ENCODE measurements around the gene WRAP53. TPM values are rescaled to one million over a fixed set of nuclear protein-coding genes. Genes with fewer than 3 reads are reported as not detected.

Gene WRAP53
- total RNA-seq, 1 donor from 2014 or later, result 4.2 TPM

DNA sequence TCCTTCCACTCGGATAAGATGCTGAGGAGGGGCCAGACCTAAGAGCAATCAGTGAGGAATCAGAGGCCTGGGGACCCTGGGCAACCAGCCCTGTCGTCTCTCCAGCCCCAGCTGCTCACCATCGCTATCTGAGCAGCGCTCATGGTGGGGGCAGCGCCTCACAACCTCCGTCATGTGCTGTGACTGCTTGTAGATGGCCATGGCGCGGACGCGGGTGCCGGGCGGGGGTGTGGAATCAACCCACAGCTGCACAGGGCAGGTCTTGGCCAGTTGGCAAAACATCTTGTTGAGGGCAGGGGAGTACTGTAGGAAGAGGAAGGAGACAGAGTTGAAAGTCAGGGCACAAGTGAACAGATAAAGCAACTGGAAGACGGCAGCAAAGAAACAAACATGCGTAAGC lies 13.3 kb upstream of the WRAP53 start:
- DNase-seq, result no peak
- intact Hi-C loops (cut with DNase I), result no loop called here
- no peak for ATAC-seq (ENCODE audit: poor library complexity)

DNA sequence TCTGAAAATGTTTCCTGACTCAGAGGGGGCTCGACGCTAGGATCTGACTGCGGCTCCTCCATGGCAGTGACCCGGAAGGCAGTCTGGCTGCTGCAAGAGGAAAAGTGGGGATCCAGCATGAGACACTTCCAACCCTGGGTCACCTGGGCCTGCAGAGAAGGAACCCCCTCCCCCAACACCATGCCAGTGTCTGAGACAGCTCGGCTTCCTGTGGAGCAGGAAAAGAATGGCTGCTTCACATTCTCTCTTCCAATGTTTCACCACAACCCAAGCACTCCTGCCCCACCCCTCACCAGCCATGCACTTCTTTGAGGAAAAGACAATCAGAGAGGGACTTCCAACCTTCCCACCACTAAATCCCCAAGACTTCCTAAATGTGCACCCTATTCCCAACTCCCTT lies 11.7 kb upstream of the WRAP53 start:
- intact Hi-C loops (cut with DNase I), result no loop called here
- ATAC-seq (ENCODE audit: poor library complexity) (no peak), DNase-seq (no peak)

DNA sequence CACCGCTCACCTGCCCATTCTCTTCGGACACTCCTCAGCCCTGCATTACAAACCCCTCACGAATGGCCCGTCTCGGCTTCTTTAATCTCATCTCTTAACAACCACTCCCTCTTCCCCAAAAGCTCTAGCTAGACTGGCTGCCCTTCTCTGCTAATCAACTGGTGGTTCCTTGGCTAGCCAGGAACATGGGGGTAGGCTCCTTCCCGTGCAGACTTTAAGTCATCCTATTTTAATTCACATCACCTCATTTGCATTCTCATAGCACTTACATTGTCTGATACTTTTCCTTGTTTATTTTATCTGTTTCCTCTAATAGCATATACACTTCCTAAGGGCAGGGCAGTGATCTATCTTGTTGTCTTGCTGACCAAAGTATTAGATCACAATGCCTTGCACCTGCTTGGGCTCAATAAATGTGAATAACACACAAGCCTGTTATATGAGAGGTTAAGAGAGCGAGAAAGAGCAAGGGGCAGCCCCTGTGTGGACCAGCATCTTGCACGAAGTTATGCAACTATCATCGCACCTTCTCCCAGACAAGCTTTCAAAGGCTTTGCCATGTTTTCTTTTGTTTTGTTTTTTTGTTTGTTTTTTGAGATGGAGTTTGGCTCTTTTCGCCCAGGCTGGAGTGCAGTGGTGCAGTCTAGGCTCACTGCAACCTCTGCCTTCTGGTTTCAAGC lies 10.7 kb upstream of the WRAP53 start:
- DNase-seq (no peak), ATAC-seq (ENCODE audit: poor library complexity) (no peak)
- intact Hi-C loops (cut with DNase I), result no loop called here

DNA sequence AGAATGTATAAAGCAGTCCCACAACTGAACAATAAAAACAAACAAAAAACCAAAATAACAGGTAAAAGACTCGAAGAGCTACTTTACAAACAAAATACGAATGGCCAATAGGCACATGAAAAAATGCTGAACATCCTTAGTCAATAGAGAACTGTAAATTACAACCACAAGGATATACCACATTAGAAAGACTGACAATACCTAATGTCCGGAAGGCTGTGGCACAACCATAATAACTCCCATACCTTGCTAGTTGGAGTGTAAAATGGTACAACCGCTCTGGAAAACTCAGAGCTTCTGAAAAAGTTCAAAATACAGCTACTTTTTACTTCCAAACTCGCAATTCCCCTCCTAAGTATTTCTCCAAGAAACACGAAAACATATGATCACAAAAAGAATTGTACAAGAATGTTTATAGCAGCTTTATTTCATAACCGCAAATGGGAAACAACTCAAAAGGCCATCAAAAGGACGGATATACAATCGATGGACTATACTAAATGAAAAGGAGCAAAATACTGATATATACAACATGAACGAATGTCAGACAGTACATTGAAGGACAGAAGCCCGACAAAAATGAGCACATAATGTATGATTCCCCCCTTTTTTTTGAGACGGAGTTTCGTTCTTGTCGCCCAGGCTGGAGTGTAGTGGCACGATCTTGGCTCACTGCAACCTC lies 3.3 kb upstream of the WRAP53 start:
- ATAC-seq (ENCODE audit: poor library complexity) (no peak), DNase-seq (no peak)
- intact Hi-C loops (cut with DNase I), result no loop called here

DNA sequence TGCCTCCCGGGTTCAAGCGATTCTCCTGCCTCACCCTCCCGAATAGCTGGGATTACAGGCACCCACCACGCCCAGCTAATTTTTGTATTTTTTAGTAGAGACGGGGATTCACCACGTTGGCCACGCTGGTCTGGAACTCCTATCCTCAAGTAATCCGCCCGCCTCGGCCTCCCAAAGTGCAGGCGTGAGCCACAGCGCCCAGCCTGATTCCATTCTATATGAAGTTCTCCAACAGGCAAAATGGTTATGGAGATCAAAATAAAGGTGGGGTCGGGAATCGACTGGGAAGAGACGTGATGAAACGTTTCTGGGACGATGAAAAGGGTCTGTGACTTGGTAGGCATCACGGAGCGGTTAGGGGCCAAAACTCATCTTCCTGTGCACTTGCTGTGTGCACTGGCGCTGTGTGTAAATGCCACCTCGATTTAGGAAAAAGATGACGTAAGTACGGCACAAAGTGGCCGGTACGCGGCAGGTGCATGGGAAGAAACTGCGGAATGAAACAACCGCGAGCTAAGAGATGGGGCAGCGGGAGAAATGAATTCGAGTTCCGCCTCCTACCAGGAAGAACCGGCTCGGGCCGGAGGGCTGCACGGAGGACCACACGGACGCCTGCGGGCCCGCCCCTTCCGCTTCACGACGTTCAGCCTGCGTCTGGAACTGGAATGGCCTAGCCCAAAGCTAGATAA lies 2.6 kb upstream of the WRAP53 start:
- peak; percentile 94 for DNase-seq
- ATAC-seq (ENCODE audit: poor library complexity), result peak; percentile 85
- intact Hi-C loops (cut with DNase I), result no loop called here

DNA sequence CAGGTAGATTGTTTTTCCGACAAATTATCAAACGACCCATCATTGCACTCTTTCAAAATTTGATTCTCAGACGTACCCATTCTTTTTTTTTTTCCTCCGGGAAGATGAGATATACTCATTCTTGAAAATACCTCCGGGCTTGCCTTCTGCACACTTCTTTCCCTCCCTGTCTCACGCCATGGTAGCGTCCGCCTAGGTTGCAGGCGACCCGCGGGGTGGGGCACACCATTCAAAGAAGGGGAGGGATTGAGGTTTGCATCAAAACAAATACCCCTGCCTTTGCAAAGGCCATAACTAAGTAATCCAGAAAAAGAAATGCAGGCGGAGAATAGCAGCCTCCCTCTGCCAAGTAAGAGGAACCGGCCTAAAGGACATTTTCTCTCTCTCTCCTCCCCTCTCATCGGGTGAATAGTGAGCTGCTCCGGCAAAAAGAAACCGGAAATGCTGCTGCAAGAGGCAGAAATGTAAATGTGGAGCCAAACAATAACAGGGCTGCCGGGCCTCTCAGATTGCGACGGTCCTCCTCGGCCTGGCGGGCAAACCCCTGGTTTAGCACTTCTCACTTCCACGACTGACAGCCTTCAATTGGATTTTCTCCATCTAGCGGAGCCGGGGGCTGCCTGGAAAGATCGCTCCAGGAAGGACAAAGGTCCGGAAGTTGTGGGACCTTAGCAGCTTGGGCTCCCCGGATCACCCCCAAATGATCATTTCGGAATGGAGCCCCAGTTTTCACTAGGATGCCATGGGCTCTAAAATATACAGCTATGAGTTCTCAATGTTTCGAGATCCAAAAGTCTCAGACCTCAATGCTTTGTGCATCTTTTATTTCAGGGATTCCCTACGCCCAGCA lies 1.8 kb upstream of the WRAP53 start:
- ATAC-seq (ENCODE audit: poor library complexity), result peak; percentile 70
- DNase-seq, result peak; percentile 85
- intact Hi-C loops (cut with DNase I), result no loop called here

DNA sequence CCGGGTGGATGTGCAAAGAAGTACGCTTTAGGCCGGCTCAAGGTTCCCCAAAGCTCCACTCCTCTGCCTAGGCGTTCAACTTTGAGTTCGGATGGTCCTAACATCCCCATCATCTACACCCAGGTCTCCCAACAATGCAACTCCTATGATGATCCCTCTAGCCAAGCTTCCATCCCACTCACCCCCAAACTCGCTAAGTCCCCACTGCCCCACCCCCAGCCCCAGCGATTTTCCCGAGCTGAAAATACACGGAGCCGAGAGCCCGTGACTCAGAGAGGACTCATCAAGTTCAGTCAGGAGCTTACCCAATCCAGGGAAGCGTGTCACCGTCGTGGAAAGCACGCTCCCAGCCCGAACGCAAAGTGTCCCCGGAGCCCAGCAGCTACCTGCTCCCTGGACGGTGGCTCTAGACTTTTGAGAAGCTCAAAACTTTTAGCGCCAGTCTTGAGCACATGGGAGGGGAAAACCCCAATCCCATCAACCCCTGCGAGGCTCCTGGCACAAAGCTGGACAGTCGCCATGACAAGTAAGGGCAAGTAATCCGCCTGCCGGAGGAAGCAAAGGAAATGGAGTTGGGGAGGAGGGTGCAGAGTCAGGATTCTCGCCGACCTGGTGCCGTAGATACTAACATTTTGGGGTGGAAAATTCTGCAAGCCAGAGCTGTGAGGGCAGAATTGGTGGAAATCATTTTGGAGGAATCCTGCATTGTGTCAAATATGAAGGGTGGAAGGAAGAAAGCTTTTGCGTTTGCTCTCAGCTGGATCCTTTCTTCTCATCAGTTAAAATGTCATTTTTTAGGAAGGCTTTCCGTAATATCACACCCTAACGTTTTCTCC lies 987 bp upstream of the WRAP53 start, which contains the start of gene TP53:
TP53 (minus strand) TSS at position 419 of the 836 bp plus-strand sequence. CDS start 10,896 bp downstream, outside the sequence.
- intact Hi-C loops (cut with DNase I), result no loop called here
- ATAC-seq (ENCODE audit: poor library complexity) (peak; percentile 82), DNase-seq (peak; percentile 90)

DNA sequence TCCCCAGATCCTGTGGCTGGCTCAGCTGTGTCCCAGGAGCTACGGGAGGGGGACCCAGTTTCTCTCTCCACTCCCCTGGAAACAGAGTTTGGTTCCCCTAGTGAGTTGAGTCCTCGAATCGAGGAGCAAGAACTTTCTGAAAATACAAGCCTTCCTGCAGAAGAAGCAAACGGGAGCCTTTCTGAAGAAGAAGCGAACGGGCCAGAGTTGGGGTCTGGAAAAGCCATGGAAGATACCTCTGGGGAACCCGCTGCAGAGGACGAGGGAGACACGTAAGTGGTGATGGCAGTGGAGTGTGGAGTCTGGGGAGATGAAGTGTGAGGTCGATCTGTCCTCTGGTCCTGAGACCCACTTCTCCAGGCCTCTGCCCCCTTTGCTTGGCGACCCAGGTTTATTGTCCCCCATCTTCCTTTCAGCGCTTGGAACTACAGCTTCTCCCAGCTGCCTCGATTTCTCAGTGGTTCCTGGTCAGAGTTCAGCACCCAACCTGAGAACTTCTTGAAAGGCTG lies 585 bp downstream of the WRAP53 start:
- ATAC-seq (ENCODE audit: poor library complexity) (no peak), DNase-seq (no peak)
- intact Hi-C loops (cut with DNase I), result loop anchor here (2.0 kb wide), 1 partner anchor 56 kb away; no protein-coding TSS in a partner anchor

DNA sequence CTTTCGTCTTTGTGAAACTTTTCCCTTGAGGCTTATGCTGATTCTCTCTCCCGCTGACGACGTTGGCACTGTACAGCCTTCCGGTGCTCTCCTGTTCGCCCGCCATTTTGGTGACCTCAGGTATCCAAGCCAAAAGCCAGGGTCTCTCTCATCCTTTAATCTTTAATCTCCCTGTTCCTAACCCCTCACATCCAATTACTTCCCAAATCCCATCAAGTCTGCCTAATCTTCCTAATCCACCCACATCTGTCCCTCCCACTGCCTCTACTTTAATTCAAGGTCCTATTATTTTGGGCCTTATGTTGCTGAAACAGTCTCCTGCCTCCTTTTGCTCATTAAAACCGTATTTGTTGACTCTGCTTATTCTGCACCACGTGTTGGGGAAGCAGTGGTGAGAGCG lies 7.3 kb downstream of the WRAP53 start:
- intact Hi-C loops (cut with DNase I), result no loop called here
- DNase-seq (no peak), ATAC-seq (ENCODE audit: poor library complexity) (no peak)

DNA sequence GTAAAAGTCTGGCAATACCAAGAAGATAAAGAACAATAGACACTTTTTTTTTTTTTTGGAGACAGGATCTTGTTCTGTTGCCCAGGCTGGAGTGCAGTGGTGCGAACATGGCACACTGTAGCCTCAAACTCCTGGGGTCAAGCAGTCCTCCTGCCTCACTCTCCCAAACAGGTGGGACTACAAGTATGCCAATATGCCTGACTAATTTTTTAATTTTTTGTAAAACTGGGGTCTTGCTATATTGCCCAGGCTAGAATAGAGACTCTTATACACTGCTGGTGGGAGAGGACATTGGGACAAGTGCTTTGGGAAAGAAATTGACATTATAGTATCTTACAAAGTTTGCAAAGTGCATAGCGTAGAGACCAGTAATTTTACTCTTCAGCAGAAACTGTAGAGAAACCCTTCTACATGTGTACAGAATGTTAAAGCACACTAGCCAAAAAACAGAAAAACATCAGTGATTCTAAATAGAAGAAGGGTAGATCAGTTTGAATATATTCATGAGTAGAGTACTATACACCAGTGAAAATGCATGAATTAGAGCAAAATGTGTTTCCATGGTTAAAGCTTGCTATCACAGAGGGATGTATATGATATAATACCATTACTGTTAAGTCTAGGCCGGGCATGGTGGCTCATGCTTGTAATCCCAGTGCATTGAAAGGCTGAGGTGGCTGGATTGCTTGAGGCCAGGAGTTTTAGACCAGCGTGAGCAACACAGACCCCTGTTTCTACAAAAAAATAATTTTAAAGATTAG lies 9.7 kb downstream of the WRAP53 start:
- intact Hi-C loops (cut with DNase I), result no loop called here

DNA sequence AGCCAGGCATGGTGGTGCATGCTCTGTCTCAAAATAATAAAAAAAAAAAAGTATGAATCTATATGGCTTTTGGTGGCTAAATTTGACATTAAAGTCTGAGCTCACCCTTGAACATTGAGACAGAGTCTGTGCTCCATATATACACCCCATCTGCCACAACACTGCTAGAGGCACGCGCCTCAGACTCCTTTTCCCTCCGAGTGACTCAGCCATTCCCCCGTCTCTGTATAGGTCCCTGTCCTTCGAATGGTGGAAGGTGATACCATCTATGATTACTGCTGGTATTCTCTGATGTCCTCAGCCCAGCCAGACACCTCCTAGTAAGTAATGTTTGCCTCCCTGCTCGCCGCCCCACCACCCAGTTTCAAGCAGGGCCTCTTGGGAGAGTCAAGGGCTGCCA lies 12.2 kb downstream of the WRAP53 start:
- no peak for ATAC-seq (ENCODE audit: poor library complexity)
- no peak for DNase-seq
- intact Hi-C loops (cut with DNase I), result no loop called here

More for the DNA sequence above, 9.7 kb downstream of the WRAP53 start:
- ATAC-seq (ENCODE audit: poor library complexity), result no peak
- no peak for DNase-seq

DNA sequence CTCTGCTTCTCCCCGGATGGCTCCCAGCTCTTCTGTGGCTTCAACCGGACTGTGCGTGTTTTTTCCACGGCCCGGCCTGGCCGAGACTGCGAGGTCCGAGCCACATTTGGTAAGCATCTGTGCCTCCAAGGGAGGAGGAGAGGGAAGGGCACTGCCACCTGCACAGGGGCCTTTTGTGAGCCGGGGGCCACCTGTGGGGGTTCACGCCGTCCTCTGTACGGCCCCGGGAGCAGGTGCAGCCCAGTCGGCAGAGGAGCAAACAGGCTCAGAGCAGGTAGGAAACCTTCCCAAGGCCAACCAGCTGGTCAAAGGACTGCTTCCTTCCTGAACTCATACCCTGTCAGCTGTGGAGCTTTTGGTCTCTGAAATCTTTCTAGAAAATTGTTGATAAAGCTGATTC lies 13.4 kb downstream of the WRAP53 start:
- DNase-seq (no peak), ATAC-seq (ENCODE audit: poor library complexity) (no peak)
- intact Hi-C loops (cut with DNase I), result no loop called here

DNA sequence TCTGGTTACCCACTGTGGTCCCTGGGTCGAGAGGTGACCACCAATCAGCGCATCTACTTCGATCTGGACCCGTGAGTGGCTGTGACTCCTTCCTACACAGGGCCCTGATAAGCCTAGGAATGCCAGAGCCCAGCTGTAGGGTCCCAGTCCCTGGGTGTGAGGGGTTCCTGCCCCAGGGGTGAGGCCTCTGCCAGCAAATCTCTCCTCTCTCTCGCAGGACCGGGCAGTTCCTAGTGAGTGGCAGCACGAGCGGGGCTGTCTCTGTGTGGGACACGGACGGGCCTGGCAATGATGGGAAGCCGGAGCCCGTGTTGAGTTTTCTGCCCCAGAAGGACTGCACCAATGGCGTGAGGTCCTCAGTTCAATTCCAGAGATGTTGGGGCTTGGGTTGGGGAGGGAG lies 14.5 kb downstream of the WRAP53 start:
- ATAC-seq (ENCODE audit: poor library complexity) (no peak), DNase-seq (no peak)
- intact Hi-C loops (cut with DNase I), result no loop called here

DNA sequence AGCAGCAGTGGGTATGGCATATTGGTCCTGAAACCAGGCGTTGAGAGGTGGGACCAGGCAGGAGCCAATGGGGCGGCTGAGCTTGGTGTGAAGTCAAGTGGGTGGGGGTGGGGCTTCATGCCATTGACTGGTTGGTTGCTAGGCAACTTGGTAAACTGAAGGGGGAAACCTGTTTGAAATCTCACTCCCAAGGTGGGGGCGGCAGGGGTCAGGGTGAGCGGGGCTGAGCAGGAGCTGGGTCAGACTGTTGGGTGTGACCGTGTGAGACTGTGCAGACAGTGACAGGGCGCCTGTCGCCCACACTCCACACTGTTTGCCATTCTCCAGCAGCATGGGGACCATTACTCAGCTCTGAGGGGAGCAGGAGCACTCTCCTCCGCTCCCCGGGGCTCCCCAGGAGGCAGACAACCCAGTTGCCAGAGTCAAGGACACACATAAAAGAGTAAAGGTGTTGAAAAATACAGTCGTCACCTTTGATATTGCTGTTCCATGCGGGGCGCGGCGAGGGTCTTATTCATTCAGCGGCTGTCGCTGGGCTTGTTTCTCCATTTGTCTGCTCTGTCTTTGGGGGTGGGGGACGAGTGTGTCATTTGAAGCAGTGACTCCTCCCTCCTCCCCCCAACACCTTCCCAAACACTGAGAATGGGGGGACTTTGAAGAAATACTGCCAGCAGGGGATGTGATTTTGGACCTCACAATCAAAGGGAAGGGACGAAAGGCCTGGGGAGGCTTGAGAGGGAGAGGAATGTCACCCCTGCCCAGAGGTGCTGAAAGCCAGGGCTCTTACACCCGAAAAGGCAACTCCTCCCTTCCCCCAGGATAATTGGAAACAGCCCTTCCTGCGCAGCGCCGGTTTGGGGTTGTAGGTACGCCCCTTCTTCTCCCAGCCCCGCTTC lies 15.6 kb downstream of the WRAP53 start:
- ATAC-seq (ENCODE audit: poor library complexity), result peak; percentile 73
- intact Hi-C loops (cut with DNase I), result no loop called here

DNA sequence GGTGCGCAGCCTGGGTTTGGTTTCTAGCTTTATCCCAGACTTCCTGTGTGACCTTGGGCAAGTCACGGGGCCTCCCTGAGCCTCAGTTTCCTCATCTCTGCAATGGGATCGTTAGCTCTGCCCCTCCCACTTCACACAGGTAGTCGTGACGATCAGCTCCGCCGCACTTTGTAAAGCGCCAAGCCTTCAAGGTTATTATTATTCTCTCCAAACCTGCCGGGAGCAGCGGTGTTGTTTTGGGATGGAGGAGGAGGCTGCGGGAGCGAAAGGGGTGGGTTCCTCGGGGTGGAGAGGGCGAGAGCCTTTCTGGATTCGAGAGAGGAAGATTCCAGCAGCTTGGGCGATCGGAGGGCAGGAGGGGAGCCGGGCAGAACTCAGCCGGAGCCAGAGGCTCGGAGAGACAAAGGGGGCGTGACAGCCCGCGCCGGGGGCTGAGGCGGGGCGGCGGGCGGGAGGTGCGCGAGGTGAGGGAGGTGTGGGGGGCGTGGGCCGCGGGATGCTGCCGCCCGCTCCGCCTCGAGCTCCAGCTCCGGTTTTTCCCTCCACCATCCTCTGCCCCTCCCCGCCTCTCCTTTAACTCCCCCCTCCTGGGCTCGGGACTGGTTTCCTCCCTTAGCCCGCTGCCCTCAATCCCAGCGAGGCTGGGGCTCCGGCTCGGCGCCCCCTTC lies 16.5 kb downstream of the WRAP53 start, which contains the start of gene EFNB3:
EFNB3 (plus strand) TSS at position 602 of the 668 bp plus-strand sequence. CDS start 397 bp downstream, outside the sequence.
- DNase-seq (no peak), ATAC-seq (ENCODE audit: poor library complexity) (no peak)
- intact Hi-C loops (cut with DNase I), result no loop called here

More for the DNA sequence above, 15.6 kb downstream of the WRAP53 start:
- peak; percentile 31 for DNase-seq

All from Right ventricle myocardium superior (tissue), 1 donor.